GM23248 (cell line): ENCODE data around the gene SMARCAL1.

ENCODE experiments used
- EZH2 ChIP-seq: fragments of 200-600 bp; sonication (generic); IDR thresholded peaks from 2 replicates; pipeline ENCODE4 v1.6.1; 2018; ENCODE audit warnings: antibody characterized with exemption, mild to moderate bottlenecking; ENCODE audit not compliant: insufficient read depth, poor library complexity, severe bottlenecking
- EZH2phosphoT487 ChIP-seq: fragments of 200-600 bp; sonication (generic); IDR thresholded peaks from 2 replicates; pipeline ENCODE4 v1.6.1; 2018; ENCODE audit warnings: antibody characterized with exemption, moderate library complexity, mild to moderate bottlenecking, low read depth; ENCODE audit not compliant: insufficient read depth

DNA sequence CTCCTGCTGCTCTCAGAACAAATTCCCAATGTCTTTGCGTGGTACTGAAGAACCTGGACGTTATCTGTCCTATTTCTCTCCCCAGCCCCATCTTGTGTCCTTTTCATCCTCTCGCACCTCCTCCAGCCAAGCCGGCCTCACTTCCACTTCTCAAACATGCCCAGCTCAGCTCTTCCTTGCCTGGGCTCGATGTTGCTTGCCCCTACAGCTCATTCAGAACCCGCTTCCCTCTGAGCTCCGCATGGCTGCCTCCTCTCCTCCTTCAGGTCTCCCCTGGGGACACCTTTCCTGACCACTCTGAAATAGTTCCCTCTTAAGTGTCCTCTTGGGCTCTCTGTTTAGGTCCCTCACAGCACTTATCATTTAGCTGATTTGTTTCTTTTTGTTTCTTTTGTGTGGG, 6.7 kb upstream of the SMARCAL1 start:
- TF ChIP-seq EZH2phosphoT487 (no peak), EZH2 (no peak)
